ENCODE data around the gene STXBP6.
A peak's percentile ranks its signal among the peaks of the same experiment; 100 is the strongest.

Gene STXBP6

DNA sequence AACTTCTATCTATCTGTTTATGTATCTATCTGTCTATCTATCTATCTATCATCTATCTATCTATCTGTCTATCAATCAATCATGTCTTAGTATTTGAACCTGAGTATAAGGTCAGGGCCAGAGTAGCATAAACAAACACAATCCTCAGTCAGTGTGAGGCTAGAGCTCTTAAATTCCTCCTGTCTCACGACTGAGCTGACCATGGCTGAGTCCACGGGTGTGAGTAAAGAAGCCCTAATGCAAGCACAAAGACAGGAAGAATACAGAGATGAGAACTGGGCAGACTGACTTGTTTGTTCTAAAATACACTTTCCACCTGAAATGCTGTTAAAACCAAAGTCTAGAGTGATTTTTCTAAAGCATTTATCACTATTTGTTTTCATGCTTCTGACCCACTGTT is 47.2 kb upstream of the STXBP6 start:
- CTCF ChIA-PET = no interaction called here
- POLR2A ChIA-PET = no interaction called here
- no peaks in the 10 kb centered on the region for H3K36me3 ChIP-seq (ENCODE audit: control insufficient read depth in 2 of 2, insufficient read depth in 1 of 2, low read length in 2 of 2)
- H3K4me1 ChIP-seq (ENCODE audit: control insufficient read depth, insufficient read depth, low read length) = no peaks in the 10 kb centered on the region
- no peak overlapping the region for H3K27ac ChIP-seq (ENCODE audit: extremely low read depth, low read depth, low read length)
- TF ChIP-seq, protein P1, sequence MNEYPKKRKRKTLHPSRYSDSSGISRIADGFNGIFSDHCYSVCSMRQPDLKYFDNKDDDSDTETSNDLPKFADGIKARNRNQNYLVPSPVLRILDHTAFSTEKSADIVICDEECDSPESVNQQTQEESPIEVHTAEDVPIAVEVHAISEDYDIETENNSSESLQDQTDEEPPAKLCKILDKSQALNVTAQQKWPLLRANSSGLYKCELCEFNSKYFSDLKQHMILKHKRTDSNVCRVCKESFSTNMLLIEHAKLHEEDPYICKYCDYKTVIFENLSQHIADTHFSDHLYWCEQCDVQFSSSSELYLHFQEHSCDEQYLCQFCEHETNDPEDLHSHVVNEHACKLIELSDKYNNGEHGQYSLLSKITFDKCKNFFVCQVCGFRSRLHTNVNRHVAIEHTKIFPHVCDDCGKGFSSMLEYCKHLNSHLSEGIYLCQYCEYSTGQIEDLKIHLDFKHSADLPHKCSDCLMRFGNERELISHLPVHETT (tag by site-specific recombination; IDR thresholded peaks at IDR 0.05) = no peak
- TF ChIP-seq, protein P2, sequence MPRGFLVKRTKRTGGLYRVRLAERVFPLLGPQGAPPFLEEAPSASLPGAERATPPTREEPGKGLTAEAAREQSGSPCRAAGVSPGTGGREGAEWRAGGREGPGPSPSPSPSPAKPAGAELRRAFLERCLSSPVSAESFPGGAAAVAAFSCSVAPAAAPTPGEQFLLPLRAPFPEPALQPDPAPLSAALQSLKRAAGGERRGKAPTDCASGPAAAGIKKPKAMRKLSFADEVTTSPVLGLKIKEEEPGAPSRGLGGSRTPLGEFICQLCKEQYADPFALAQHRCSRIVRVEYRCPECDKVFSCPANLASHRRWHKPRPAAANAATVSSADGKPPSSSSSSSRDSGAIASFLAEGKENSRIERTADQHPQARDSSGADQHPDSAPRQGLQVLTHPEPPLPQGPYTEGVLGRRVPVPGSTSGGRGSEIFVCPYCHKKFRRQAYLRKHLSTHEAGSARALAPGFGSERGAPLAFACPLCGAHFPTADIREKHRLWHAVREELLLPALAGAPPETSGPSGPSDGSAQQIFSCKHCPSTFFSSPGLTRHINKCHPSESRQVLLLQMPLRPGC (tag by site-specific recombination; IDR thresholded peaks at IDR 0.05) = no peak
- TF ChIP-seq ZNF133 (tag by site-specific recombination; IDR thresholded peaks at IDR 0.05) (no peak), ZNF114 (tag by site-specific recombination; IDR thresholded peaks at IDR 0.05) (no peak), ZNF670 (tag by site-specific recombination; IDR thresholded peaks at IDR 0.05; ENCODE audit: low read depth) (no peak), ZNF169 (tag by site-specific recombination; IDR thresholded peaks at IDR 0.05) (no peak), ZNF366 (tag by site-specific recombination; conservative IDR thresholded peaks at IDR 0.05) (no peak), OSR2 (tag by site-specific recombination; IDR thresholded peaks at IDR 0.05) (no peak), ZFHX2 (tag by site-specific recombination; conservative IDR thresholded peaks at IDR 0.05) (no peak), MYNN (tag by site-specific recombination; IDR thresholded peaks at IDR 0.05; ENCODE audit: borderline replicate concordance) (no peak), ZXDB (tag by site-specific recombination; IDR thresholded peaks at IDR 0.05) (no peak), MEIS1 (CRISPR knock-in tag; IDR thresholded peaks at IDR 0.05; ENCODE audit: borderline replicate concordance) (no peak), ZNF146 (tag by site-specific recombination; IDR thresholded peaks at IDR 0.05) (no peak), ZNF701 (tag by site-specific recombination; IDR thresholded peaks at IDR 0.05) (no peak)
- no peak overlapping the region for H3K4me3 ChIP-seq (ENCODE audit: low read depth, low read length)
- no peaks in the 10 kb centered on the region for H3K9me3 ChIP-seq (ENCODE audit: control insufficient read depth, insufficient read depth, low read depth, low read length)

DNA sequence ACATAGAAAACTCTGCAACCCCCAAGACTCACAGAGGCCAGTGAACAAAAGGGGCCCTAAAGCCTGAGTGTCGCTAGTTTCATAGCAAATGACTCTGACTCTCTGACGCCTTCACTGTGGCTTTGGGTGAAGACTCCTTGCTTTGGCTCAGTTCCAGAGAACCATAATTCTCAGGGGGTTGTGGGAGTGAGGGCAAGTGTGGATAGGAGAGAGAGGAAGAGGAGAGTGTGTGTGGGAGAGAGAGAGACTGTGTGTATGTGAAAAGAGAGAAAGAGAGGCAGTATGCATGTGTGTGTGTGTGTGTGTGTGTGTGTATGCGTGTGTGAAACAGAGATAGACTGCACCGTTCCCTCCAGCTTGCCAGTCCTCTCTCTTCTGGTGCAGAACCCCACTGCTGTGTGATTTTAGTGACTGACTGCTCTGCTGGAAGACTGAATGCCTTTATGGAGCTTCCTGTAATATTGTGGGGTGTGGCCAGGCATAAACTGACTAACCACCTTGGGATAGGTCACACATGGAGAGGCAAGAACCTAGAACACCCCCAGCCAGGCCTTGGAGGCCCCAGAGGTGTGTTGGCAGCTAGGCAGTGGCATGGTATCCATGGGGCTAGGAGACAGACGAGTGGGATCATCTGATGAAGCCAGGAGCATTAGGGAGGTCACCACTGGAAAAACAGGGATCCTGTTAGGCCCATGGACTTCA is 45.9 kb upstream of the STXBP6 start:
- ChIA-PET CTCF (no interaction called here), POLR2A (no interaction called here)
- no peaks in the 10 kb centered on the region for H3K4me1 ChIP-seq (ENCODE audit: control insufficient read depth, insufficient read depth, low read length)
- H3K4me3 ChIP-seq (ENCODE audit: low read depth, low read length) = no peak overlapping the region
- H3K36me3 ChIP-seq (ENCODE audit: control insufficient read depth in 2 of 2, insufficient read depth in 1 of 2, low read length in 2 of 2) = no peaks in the 10 kb centered on the region
- H3K27ac ChIP-seq (ENCODE audit: extremely low read depth, low read depth, low read length) = no peak overlapping the region
- no peaks in the 10 kb centered on the region for H3K9me3 ChIP-seq (ENCODE audit: control insufficient read depth, insufficient read depth, low read depth, low read length)
- TF ChIP-seq ZNF596 (tag by site-specific recombination; IDR thresholded peaks at IDR 0.05) (no peak), ZFHX2 (tag by site-specific recombination; conservative IDR thresholded peaks at IDR 0.05) (peak; percentile 91), ZNF335 (tag by site-specific recombination; conservative IDR thresholded peaks at IDR 0.05) (no peak), EGR2 (tag by site-specific recombination; IDR thresholded peaks at IDR 0.05; ENCODE audit: low read depth) (peak; percentile 94), ZBTB20 (tag by site-specific recombination; IDR thresholded peaks at IDR 0.05) (no peak), ZNF707 (tag by site-specific recombination; IDR thresholded peaks at IDR 0.05) (no peak), MYNN (tag by site-specific recombination; IDR thresholded peaks at IDR 0.05; ENCODE audit: borderline replicate concordance) (no peak), BCL11A (tag by site-specific recombination; IDR thresholded peaks at IDR 0.05; ENCODE audit: low read depth) (no peak), ZNF600 (tag by site-specific recombination; IDR thresholded peaks at IDR 0.05) (no peak), GFI1B (tag by site-specific recombination; IDR thresholded peaks at IDR 0.05) (no peak), ZNF140 (tag by site-specific recombination; IDR thresholded peaks at IDR 0.05) (no peak)
- TF ChIP-seq, protein P3, sequence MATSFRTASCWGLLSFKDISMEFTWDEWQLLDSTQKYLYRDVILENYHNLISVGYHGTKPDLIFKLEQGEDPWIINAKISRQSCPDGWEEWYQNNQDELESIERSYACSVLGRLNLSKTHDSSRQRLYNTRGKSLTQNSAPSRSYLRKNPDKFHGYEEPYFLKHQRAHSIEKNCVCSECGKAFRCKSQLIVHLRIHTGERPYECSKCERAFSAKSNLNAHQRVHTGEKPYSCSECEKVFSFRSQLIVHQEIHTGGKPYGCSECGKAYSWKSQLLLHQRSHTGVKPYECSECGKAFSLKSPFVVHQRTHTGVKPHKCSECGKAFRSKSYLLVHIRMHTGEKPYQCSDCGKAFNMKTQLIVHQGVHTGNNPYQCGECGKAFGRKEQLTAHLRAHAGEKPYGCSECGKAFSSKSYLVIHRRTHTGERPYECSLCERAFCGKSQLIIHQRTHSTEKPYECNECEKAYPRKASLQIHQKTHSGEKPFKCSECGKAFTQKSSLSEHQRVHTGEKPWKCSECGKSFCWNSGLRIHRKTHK (tag by site-specific recombination; IDR thresholded peaks at IDR 0.05) = no peak
- TF ChIP-seq, protein P4, sequence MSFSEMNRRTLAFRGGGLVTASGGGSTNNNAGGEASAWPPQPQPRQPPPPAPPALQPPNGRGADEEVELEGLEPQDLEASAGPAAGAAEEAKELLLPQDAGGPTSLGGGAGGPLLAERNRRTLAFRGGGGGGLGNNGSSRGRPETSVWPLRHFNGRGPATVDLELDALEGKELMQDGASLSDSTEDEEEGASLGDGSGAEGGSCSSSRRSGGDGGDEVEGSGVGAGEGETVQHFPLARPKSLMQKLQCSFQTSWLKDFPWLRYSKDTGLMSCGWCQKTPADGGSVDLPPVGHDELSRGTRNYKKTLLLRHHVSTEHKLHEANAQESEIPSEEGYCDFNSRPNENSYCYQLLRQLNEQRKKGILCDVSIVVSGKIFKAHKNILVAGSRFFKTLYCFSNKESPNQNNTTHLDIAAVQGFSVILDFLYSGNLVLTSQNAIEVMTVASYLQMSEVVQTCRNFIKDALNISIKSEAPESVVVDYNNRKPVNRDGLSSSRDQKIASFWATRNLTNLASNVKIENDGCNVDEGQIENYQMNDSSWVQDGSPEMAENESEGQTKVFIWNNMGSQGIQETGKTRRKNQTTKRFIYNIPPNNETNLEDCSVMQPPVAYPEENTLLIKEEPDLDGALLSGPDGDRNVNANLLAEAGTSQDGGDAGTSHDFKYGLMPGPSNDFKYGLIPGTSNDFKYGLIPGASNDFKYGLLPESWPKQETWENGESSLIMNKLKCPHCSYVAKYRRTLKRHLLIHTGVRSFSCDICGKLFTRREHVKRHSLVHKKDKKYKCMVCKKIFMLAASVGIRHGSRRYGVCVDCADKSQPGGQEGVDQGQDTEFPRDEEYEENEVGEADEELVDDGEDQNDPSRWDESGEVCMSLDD (tag by site-specific recombination; IDR thresholded peaks at IDR 0.05) = no peak
- TF ChIP-seq, protein P5, sequence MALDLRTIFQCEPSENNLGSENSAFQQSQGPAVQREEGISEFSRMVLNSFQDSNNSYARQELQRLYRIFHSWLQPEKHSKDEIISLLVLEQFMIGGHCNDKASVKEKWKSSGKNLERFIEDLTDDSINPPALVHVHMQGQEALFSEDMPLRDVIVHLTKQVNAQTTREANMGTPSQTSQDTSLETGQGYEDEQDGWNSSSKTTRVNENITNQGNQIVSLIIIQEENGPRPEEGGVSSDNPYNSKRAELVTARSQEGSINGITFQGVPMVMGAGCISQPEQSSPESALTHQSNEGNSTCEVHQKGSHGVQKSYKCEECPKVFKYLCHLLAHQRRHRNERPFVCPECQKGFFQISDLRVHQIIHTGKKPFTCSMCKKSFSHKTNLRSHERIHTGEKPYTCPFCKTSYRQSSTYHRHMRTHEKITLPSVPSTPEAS (tag by site-specific recombination; IDR thresholded peaks at IDR 0.05) = 0 out of 2 replicates have a peak, but pooled peaks have one; percentile 11

Measured in HEK293 (cell line).